WTC11 (cell line): ENCODE data around the gene TMEM190. TPM values are rescaled to one million over a fixed set of nuclear protein-coding genes. Genes with fewer than 3 reads are reported as not detected.

ENCODE experiments used
- ATAC-seq: fragments of 200-7000 bp; cut with Tn5 transposase; 2 replicates; pipeline ENCODE4 v1.10.0; 2021; ENCODE audit warnings: mild to moderate bottlenecking, moderate library complexity
- CTCF ChIA-PET: fragments of 300-600 bp; sonication (Branson Sonifier 250); formaldehyde crosslinking; loops from one replicate; lab custom pipeline; 2021; ENCODE audit warnings: antibody characterized with exemption; lab: Charles Lee
- POLR2A ChIA-PET: fragments of 350-600 bp; sonication (Branson Sonifier 250); formaldehyde crosslinking; loops from one replicate; lab custom pipeline; 2021; ENCODE audit warnings: antibody characterized with exemption; lab: Charles Lee
- DNase-seq: peaks from one replicate; pipeline ENCODE4 v3.0.0; 2021; ENCODE audit warnings: low spot score
- H3K27ac Mint-ChIP-seq: 2 replicates; pipeline ENCODE4 v1.8.0; 2021; ENCODE audit warnings: mixed read lengths
- H3K27me3 Mint-ChIP-seq: 2 replicates; pipeline ENCODE4 v1.8.0; 2021; ENCODE audit warnings: low read depth, mild to moderate bottlenecking, moderate library complexity, mixed read lengths
- H3K36me3 Mint-ChIP-seq: 2 replicates; pipeline ENCODE4 v1.8.0; 2021; ENCODE audit warnings: mixed read lengths
- H3K4me1 Mint-ChIP-seq: 2 replicates; pipeline ENCODE4 v1.8.0; 2022; ENCODE audit warnings: mixed read lengths
- H3K4me3 Mint-ChIP-seq: 2 replicates; pipeline ENCODE4 v1.8.0; 2021; ENCODE audit warnings: mild to moderate bottlenecking, moderate library complexity, mixed read lengths
- H3K9me3 Mint-ChIP-seq: 2 replicates; pipeline ENCODE4 v1.8.0; 2021; ENCODE audit warnings: mixed read lengths
- ATF1 ChIP-seq: sonication (generic); formaldehyde crosslinking; IDR thresholded peaks from 2 replicates; pipeline ENCODE4 v1.8.1; 2023; ENCODE audit warnings: mild to moderate bottlenecking, moderate library complexity, missing genetic modification reagents
- EMX1 ChIP-seq: fragments of 250-450 bp; sonication (Bioruptor Pico); IDR thresholded peaks from 2 replicates; pipeline ENCODE4 v1.8.0; 2021; ENCODE audit warnings: mild to moderate bottlenecking
- FOXP1 ChIP-seq: sonication (generic); formaldehyde crosslinking; IDR thresholded peaks from 2 replicates; pipeline ENCODE4 v1.8.0; 2022; ENCODE audit warnings: missing genetic modification reagents, mild to moderate bottlenecking, moderate library complexity, borderline replicate concordance
- GTF2I ChIP-seq: fragments of 250-450 bp; sonication (Bioruptor Pico); conservative IDR thresholded peaks from 2 replicates; pipeline ENCODE4 v1.4.0; 2021; ENCODE audit warnings: mild to moderate bottlenecking
- HMGA2 ChIP-seq: fragments of 250-450 bp; sonication (Bioruptor Pico); IDR thresholded peaks from 2 replicates; pipeline ENCODE4 v1.4.0; 2021; ENCODE audit warnings: mild to moderate bottlenecking, moderate library complexity
- NR2C2 ChIP-seq: sonication (generic); formaldehyde crosslinking; IDR thresholded peaks from 2 replicates; pipeline ENCODE4 v1.8.0; 2022; ENCODE audit warnings: mild to moderate bottlenecking, missing genetic modification reagents
- OVOL2 ChIP-seq: fragments of 250-450 bp; sonication (Bioruptor Pico); IDR thresholded peaks from 2 replicates; pipeline ENCODE4 v1.9.0; 2021; ENCODE audit warnings: mild to moderate bottlenecking, borderline replicate concordance
- SP1 ChIP-seq: sonication (generic); formaldehyde crosslinking; conservative IDR thresholded peaks from 2 replicates; pipeline ENCODE4 v1.8.1; 2022; ENCODE audit warnings: missing genetic modification reagents
- ZBTB21 ChIP-seq: sonication (generic); formaldehyde crosslinking; IDR thresholded peaks from 2 replicates; pipeline ENCODE4 v1.8.1; 2023; ENCODE audit warnings: mild to moderate bottlenecking, missing genetic modification reagents, borderline replicate concordance
- ZNF219 ChIP-seq: sonication (generic); formaldehyde crosslinking; IDR thresholded peaks from 2 replicates; pipeline ENCODE4 v1.8.0; 2023; ENCODE audit warnings: missing genetic modification reagents, mild to moderate bottlenecking, borderline replicate concordance
- ZNF671 ChIP-seq: fragments of 250-450 bp; sonication (Bioruptor Pico); IDR thresholded peaks from 2 replicates; pipeline ENCODE4 v1.8.0; 2021; ENCODE audit warnings: mild to moderate bottlenecking
- total RNA-seq: library from RNA; stranded (reverse); gene quantifications from 3 replicates; pipeline ENCODE4 v1.2.3, GENCODE V29; 2021
- TF ChIP-seq, protein P1 (sequence below): sonication (generic); formaldehyde crosslinking; IDR thresholded peaks from 2 replicates; pipeline ENCODE4 v1.8.0; 2023; ENCODE audit warnings: mild to moderate bottlenecking, missing genetic modification reagents
- TF ChIP-seq, protein P2 (sequence below): sonication (generic); formaldehyde crosslinking; IDR thresholded peaks from 2 replicates; pipeline ENCODE4 v1.8.1; 2023; ENCODE audit warnings: mild to moderate bottlenecking, missing genetic modification reagents, moderate library complexity
- TF ChIP-seq, protein P3 (sequence below): sonication (generic); formaldehyde crosslinking; conservative IDR thresholded peaks from 2 replicates; pipeline ENCODE4 v1.8.1; 2022; ENCODE audit warnings: mild to moderate bottlenecking, missing genetic modification reagents
- TF ChIP-seq, protein P4 (sequence below): sonication (generic); formaldehyde crosslinking; IDR thresholded peaks from 2 replicates; pipeline ENCODE4 v1.8.0; 2022; ENCODE audit warnings: mild to moderate bottlenecking, missing genetic modification reagents
- TF ChIP-seq, protein P5 (sequence below): sonication (generic); formaldehyde crosslinking; IDR thresholded peaks from 2 replicates; pipeline ENCODE4 v1.8.0; 2022; ENCODE audit warnings: mild to moderate bottlenecking, missing genetic modification reagents
- TF ChIP-seq, protein P6 (sequence below): sonication (generic); formaldehyde crosslinking; IDR thresholded peaks from 2 replicates; pipeline ENCODE4 v1.8.0; 2022; ENCODE audit warnings: missing genetic modification reagents
- TF ChIP-seq, protein P7 (sequence below): sonication (generic); formaldehyde crosslinking; IDR thresholded peaks from 2 replicates; pipeline ENCODE4 v1.8.1; 2022; ENCODE audit warnings: mild to moderate bottlenecking, missing genetic modification reagents, moderate library complexity, borderline replicate concordance
- TF ChIP-seq, protein P8 (sequence below): sonication (generic); formaldehyde crosslinking; IDR thresholded peaks from 2 replicates; pipeline ENCODE4 v1.8.1; 2023; ENCODE audit warnings: mild to moderate bottlenecking, missing genetic modification reagents

The TMEM190 gene
- total RNA-seq, 1 experiment from 2014 or later, result 0.33 TPM

DNA sequence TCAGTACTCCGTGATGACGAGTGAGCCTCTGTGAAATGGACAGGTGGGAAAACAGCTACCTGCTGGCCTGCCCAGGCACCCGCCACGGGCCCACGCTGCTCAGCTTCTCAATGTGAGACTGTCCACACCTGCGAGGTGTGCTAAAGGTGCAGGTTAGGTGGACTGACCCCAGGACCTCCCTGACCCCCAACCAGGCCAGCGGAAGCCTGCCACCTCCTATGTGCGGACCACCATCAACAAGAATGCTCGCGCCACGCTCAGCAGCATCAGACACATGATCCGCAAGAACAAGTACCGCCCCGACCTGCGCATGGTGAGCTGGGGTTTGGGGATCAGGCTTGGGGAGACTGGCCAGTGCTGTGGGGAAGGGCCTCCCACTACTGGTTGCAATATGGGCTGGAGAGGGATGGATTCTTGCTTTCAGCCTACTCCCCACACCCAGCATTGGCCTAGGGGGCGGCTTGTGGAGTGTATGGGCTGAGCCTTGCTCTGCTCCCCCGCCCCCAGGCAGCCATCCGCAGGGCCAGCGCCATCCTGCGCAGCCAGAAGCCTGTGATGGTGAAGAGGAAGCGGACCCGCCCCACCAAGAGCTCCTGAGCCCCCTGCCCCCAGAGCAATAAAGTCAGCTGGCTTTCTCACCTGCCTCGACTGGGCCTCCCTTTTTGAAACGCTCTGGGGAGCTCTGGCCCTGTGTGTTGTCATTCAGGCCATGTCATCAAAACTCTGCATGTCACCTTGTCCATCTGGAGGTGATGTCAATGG lies 11.3 kb downstream of the TMEM190 start:
- CTCF ChIA-PET, result no interaction called here

DNA sequence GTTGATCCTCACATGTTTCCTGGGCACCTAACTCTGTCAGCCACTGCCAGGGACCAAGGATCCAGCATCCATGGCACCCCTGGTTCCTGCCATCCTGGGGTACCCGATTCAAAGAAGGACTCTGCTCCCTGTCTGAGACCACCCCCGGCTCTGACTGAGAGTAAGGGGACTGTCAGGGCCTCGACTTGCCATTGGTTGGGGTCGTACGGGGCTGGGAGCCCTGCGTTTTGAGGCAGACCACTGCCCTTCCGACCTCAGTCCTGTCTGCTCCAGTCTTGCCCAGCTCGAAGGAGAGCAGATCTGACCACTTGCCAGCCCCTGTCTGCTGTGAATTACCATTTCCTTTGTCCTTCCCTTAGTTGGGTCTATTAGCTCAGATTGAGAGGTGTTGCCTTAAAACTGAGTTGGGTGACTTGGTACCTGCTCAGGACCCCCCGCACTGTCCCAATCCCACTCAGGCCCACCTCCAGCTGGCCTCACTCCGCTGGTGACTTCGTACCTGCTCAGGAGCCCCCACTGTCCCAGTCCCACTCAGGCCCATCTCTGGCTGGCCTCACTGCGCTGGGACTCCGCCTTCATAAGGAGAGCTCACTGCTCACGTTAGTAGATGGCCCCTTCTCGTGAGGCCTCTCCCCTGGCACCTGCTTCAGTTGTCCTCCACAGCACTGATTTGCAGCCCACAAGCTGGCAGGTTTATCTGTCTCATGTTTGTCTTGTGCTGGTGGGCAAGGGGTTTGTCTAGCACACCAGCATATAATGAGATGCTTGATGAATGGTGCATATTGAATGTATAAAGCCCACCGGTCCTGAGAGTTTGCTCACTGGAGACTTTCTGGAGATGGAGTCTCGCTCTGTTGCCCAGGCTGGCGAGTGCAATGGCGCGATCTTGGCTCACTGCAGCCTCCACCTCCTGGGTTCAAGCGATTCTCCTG lies 13.0 kb downstream of the TMEM190 start:
- no peaks in the 10 kb centered on the region for H3K9me3 Mint-ChIP-seq
- H3K4me3 Mint-ChIP-seq, result peak overlapping the region; percentile 13
- peak overlapping the region; percentile 51 for H3K27ac Mint-ChIP-seq
- peaks cover 41% of the 10 kb centered on the region for H3K36me3 Mint-ChIP-seq
- ATAC-seq (no peak), DNase-seq (no peak)
- ChIA-PET POLR2A (interaction anchor here (1.1 to 2.3 kb wide), 3 partner anchors 11 to 50 kb away, joined by 4 to 6 read pairs (median 5); partner anchors contain the start of genes KMT5C and UBE2S), CTCF (interaction anchor here (0.9 to 2.1 kb wide), 4 partner anchors 10 to 63 kb away, joined by 3 to 8 read pairs (median 6); no protein-coding TSS in a partner anchor)
- H3K27me3 Mint-ChIP-seq, result no peaks in the 10 kb centered on the region
- peaks cover 67% of the 10 kb centered on the region for H3K4me1 Mint-ChIP-seq
- TF ChIP-seq, protein P1, sequence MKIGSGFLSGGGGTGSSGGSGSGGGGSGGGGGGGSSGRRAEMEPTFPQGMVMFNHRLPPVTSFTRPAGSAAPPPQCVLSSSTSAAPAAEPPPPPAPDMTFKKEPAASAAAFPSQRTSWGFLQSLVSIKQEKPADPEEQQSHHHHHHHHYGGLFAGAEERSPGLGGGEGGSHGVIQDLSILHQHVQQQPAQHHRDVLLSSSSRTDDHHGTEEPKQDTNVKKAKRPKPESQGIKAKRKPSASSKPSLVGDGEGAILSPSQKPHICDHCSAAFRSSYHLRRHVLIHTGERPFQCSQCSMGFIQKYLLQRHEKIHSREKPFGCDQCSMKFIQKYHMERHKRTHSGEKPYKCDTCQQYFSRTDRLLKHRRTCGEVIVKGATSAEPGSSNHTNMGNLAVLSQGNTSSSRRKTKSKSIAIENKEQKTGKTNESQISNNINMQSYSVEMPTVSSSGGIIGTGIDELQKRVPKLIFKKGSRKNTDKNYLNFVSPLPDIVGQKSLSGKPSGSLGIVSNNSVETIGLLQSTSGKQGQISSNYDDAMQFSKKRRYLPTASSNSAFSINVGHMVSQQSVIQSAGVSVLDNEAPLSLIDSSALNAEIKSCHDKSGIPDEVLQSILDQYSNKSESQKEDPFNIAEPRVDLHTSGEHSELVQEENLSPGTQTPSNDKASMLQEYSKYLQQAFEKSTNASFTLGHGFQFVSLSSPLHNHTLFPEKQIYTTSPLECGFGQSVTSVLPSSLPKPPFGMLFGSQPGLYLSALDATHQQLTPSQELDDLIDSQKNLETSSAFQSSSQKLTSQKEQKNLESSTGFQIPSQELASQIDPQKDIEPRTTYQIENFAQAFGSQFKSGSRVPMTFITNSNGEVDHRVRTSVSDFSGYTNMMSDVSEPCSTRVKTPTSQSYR (CRISPR knock-in tag), result no peak
- TF ChIP-seq, protein P2, sequence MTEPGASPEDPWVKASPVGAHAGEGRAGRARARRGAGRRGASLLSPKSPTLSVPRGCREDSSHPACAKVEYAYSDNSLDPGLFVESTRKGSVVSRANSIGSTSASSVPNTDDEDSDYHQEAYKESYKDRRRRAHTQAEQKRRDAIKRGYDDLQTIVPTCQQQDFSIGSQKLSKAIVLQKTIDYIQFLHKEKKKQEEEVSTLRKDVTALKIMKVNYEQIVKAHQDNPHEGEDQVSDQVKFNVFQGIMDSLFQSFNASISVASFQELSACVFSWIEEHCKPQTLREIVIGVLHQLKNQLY (CRISPR knock-in tag), result no peak
- TF ChIP-seq NR2C2 (CRISPR knock-in tag), result no peak
- TF ChIP-seq SP1 (CRISPR knock-in tag), result no peak
- TF ChIP-seq GTF2I, result no peak
- TF ChIP-seq ZNF671, result no peak
- TF ChIP-seq ZNF219, result 0 out of 2 replicates have a peak, but pooled peaks have one; percentile 15
- TF ChIP-seq ZBTB21 (CRISPR knock-in tag), result no peak
- TF ChIP-seq, protein P3, sequence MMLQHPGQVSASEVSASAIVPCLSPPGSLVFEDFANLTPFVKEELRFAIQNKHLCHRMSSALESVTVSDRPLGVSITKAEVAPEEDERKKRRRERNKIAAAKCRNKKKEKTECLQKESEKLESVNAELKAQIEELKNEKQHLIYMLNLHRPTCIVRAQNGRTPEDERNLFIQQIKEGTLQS (CRISPR knock-in tag), result no peak
- TF ChIP-seq, protein P4, sequence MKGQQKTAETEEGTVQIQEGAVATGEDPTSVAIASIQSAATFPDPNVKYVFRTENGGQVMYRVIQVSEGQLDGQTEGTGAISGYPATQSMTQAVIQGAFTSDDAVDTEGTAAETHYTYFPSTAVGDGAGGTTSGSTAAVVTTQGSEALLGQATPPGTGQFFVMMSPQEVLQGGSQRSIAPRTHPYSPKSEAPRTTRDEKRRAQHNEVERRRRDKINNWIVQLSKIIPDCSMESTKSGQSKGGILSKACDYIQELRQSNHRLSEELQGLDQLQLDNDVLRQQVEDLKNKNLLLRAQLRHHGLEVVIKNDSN (CRISPR knock-in tag), result no peak
- TF ChIP-seq ATF1 (CRISPR knock-in tag), result no peak
- TF ChIP-seq, protein P5, sequence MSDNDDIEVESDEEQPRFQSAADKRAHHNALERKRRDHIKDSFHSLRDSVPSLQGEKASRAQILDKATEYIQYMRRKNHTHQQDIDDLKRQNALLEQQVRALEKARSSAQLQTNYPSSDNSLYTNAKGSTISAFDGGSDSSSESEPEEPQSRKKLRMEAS (CRISPR knock-in tag), result no peak
- TF ChIP-seq, protein P6, sequence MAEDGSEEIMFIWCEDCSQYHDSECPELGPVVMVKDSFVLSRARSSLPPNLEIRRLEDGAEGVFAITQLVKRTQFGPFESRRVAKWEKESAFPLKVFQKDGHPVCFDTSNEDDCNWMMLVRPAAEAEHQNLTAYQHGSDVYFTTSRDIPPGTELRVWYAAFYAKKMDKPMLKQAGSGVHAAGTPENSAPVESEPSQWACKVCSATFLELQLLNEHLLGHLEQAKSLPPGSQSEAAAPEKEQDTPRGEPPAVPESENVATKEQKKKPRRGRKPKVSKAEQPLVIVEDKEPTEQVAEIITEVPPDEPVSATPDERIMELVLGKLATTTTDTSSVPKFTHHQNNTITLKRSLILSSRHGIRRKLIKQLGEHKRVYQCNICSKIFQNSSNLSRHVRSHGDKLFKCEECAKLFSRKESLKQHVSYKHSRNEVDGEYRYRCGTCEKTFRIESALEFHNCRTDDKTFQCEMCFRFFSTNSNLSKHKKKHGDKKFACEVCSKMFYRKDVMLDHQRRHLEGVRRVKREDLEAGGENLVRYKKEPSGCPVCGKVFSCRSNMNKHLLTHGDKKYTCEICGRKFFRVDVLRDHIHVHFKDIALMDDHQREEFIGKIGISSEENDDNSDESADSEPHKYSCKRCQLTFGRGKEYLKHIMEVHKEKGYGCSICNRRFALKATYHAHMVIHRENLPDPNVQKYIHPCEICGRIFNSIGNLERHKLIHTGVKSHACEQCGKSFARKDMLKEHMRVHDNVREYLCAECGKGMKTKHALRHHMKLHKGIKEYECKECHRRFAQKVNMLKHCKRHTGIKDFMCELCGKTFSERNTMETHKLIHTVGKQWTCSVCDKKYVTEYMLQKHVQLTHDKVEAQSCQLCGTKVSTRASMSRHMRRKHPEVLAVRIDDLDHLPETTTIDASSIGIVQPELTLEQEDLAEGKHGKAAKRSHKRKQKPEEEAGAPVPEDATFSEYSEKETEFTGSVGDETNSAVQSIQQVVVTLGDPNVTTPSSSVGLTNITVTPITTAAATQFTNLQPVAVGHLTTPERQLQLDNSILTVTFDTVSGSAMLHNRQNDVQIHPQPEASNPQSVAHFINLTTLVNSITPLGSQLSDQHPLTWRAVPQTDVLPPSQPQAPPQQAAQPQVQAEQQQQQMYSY (CRISPR knock-in tag), result 0 out of 2 replicates have a peak, but pooled peaks have one; percentile 10
- TF ChIP-seq HMGA2 (CRISPR knock-in tag), result no peak
- TF ChIP-seq, protein P7, sequence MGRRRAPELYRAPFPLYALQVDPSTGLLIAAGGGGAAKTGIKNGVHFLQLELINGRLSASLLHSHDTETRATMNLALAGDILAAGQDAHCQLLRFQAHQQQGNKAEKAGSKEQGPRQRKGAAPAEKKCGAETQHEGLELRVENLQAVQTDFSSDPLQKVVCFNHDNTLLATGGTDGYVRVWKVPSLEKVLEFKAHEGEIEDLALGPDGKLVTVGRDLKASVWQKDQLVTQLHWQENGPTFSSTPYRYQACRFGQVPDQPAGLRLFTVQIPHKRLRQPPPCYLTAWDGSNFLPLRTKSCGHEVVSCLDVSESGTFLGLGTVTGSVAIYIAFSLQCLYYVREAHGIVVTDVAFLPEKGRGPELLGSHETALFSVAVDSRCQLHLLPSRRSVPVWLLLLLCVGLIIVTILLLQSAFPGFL, result no peak
- TF ChIP-seq FOXP1 (CRISPR knock-in tag), result no peak
- no peak for TF ChIP-seq OVOL2 (CRISPR knock-in tag)

More for the DNA sequence above, 11.3 kb downstream of the TMEM190 start:
- H3K9me3 Mint-ChIP-seq, result no peaks in the 10 kb centered on the region
- TF ChIP-seq, protein P8, sequence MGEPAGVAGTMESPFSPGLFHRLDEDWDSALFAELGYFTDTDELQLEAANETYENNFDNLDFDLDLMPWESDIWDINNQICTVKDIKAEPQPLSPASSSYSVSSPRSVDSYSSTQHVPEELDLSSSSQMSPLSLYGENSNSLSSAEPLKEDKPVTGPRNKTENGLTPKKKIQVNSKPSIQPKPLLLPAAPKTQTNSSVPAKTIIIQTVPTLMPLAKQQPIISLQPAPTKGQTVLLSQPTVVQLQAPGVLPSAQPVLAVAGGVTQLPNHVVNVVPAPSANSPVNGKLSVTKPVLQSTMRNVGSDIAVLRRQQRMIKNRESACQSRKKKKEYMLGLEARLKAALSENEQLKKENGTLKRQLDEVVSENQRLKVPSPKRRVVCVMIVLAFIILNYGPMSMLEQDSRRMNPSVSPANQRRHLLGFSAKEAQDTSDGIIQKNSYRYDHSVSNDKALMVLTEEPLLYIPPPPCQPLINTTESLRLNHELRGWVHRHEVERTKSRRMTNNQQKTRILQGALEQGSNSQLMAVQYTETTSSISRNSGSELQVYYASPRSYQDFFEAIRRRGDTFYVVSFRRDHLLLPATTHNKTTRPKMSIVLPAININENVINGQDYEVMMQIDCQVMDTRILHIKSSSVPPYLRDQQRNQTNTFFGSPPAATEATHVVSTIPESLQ, result peak; percentile 42; the same call in 1 of the 2 replicates
- no peak for TF ChIP-seq EMX1 (CRISPR knock-in tag)
- POLR2A ChIA-PET, result interaction anchor here (1.2 to 1.5 kb wide), 2 partner anchors 12 to 20 kb away, joined by 3 to 4 read pairs; partner anchors contain the start of gene UBE2S
- H3K4me1 Mint-ChIP-seq, result peaks cover 64% of the 10 kb centered on the region
- DNase-seq (no peak), ATAC-seq (no peak)
- H3K36me3 Mint-ChIP-seq, result peaks cover 41% of the 10 kb centered on the region
- H3K4me3 Mint-ChIP-seq, result peak overlapping the region; percentile 100
- no peak overlapping the region for H3K27ac Mint-ChIP-seq
- H3K27me3 Mint-ChIP-seq, result peaks cover 5% of the 10 kb centered on the region; the same call in 1 of the 2 replicates
